HG02623 (cell line): Measurements from ENCODE around the gene TXNDC15.
"Not testable (repeated sequence)": the region's sequence is repeated elsewhere in the genome, so short reads cannot be mapped to it uniquely, and the experiment has no call there.

Source experiments
- ATAC-seq: cut with Tn5 transposase; IDR thresholded peaks from one replicate; pipeline ENCODE4 v1.9.1; 2021; ENCODE audit warnings: moderate library complexity; ENCODE audit not compliant: unreplicated experiment

Gene TXNDC15, protein sequence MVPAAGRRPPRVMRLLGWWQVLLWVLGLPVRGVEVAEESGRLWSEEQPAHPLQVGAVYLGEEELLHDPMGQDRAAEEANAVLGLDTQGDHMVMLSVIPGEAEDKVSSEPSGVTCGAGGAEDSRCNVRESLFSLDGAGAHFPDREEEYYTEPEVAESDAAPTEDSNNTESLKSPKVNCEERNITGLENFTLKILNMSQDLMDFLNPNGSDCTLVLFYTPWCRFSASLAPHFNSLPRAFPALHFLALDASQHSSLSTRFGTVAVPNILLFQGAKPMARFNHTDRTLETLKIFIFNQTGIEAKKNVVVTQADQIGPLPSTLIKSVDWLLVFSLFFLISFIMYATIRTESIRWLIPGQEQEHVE

DNA sequence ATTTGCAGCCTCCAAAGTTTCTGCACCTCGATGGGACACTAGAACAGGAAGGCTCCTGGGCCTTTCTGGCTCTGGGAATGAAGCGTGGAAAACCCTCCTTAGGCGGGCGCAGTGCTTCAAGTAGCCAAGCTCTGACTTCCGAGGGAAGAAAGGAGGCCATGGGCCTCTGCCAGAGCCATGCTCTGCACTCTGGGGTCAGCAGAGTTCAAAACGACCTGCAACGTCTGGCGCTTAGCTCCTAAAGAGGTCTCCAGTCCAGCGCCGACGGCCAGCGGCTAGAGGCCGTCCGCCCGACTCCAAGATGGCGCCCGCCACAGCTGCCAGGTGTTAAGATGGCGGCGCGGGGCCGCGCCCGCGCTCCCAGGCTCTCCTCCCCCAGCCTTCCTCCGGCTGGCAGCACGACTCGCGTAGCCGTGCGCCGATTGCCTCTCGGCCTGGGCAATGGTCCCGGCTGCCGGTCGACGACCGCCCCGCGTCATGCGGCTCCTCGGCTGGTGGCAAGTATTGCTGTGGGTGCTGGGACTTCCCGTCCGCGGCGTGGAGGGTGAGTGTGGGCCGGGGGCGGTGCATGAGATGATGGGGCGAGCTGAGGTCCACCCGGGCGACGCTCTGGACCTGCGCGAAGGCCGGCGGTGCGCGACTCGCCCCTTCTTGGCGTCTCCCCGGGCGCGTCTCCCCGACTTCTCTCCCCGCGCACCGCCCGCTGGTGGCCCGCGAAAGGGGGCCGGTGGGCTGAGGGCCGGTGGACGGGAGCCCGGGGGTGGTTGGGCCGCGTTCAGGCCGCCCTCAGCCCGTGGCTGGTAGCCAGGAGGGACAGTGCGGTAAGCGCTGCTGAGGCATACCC lies at the start of gene TXNDC15:
TSS of gene TXNDC15 (plus strand) at position 385 of the 844 bp plus-strand sequence. CDS start at position 442, 57 bp downstream.
- peak; percentile 71 for ATAC-seq

- no peak for ATAC-seq
Observed at GRCh38 chr5:134824681-134825080, 49.5 kb upstream of the TXNDC15 start.

DNA sequence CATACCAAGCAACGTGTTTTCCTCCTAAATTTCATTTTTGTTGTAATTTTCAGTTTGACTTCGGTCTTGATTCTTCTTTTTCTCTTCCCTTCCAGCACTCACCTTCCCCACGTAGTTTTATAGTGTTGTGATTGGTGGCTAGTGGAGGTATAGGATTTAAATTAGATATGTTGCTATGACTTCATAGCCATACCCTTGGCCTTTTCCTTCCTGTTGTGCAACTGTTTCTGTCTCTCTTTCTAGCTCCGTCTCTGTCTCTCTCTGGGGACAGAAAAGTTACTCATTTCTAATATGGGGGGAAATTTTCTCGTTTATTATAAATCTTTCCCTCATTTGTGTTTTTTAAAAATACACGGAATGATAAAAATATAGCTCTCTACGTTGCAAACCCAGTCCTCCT lies 49.0 kb upstream of the TXNDC15 start:
- no peak for ATAC-seq

GRCh38 chr5:134833340-134834032 lies 40.7 kb upstream of the TXNDC15 start:
- ATAC-seq: no peak

GRCh38 chr5:134835623-134836022 lies 38.5 kb upstream of the TXNDC15 start:
- ATAC-seq: no peak

DNA sequence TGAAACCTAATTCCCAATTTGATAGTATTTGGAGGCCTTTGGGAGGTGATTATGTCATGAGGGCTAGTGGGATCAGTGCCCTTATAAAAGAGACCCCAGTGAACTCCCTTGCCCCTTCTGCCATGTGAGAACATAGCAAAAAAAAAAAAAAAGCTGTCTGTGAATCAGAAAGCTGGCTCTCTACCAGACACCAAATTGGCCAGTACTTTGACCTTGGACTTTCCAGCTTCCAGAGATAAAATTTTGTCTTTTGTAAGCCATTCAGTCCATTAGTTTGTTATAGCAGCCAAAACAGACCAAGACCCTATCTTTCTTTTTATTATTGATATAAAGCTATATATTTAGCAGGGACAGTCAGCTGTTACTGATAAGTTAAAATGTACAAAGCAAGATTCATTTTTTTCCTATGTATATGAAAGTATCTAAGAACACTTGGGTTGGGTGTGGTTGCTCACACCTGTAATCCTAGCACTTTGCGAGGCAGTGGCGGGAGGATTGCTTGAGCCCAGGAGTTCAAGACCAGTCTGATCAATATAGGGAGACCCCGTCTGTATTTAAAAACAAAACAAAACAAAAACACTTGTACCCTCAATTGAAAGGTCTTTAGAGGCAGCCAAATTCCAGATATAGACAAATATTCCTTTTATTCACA lies 36.5 kb upstream of the TXNDC15 start:
- no peak for ATAC-seq

GRCh38 chr5:134838361-134838760 lies 35.8 kb upstream of the TXNDC15 start:
- ATAC-seq: not testable (repeated sequence)

GRCh38 chr5:134840811-134841210 lies 33.4 kb upstream of the TXNDC15 start:
- no peak for ATAC-seq

GRCh38 chr5:134844252-134844651 lies 29.9 kb upstream of the TXNDC15 start:
- ATAC-seq: no peak

DNA sequence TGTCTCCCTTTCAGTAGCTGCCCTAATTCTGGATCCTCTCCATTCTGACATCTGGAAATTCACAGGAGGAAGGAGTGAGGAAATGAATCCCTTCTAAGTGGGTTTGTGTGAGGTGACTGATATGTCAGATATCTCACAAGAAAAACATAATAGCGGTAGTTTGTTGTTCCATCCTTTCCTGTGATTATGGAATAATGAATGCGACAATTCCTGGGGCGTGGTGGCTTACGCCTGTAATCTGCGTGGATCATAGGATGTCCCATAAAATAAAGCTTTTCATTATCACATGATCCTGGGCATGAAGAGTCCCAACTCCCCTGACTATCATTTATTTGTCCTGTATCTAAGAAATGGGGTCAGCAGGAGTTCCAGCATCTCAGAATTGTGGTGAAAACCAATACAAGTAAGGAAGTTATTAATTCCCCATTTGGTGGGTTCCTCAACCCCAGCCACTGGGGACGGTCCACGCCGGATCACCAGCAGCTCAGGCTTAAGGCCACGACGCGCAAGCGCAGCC lies 28.8 kb upstream of the TXNDC15 start:
- no peak for ATAC-seq

DNA sequence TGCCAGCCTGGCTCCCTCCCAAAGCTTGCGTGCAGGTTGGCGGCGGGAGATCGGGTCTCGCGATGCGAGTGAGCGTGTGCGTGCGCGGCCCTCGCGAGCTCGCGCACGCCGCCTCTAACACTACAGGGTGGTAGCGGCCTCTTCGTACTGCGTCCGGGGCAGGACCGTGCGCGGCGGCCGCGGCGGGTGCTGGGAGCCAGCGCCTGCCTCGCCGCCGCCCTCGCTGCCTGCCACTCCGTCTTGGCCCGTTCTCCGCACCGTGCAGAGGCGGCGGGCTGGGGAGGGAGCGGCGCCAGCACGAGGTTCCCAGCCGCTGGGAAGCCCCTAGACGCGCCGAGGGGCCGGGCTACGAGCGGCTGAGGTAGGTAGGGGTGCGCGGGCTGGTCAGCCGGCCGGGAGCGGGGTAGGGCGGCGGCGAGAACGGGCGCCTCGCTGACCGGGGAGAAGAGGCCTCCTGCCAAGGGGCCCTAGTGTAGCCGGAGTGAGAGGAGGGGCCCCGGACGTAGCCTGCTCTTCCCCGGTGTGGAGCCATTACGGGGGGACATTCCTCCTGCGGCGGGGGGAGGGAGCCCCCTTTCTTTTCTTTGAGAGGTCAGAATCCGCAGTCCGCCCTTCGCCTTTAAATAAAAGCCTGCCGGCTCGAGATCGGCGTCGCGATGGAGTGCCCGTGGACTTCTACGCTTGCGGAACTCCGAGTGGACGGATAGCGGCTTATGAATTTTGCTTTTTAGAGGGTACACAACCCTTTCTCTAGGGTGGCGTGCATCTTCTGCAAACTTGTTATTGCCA lies 28.1 kb upstream of the TXNDC15 start, which contains the start of gene C5orf24:
TSS of gene C5orf24 (plus strand) at position 117 of the 789 bp plus-strand sequence. CDS start 8,933 bp downstream, outside the sequence.
- ATAC-seq: peak; percentile 91

- ATAC-seq: peak; percentile 7
Observed at GRCh38 chr5:134846641-134846960, 27.6 kb upstream of the TXNDC15 start.

GRCh38 chr5:134849434-134849933 lies 24.7 kb upstream of the TXNDC15 start:
- ATAC-seq: not testable (repeated sequence)

- no peak for ATAC-seq
Observed at GRCh38 chr5:134851307-134851923, 22.8 kb upstream of the TXNDC15 start.

GRCh38 chr5:134856465-134856864 lies 17.7 kb upstream of the TXNDC15 start:
- not testable (repeated sequence) for ATAC-seq

DNA sequence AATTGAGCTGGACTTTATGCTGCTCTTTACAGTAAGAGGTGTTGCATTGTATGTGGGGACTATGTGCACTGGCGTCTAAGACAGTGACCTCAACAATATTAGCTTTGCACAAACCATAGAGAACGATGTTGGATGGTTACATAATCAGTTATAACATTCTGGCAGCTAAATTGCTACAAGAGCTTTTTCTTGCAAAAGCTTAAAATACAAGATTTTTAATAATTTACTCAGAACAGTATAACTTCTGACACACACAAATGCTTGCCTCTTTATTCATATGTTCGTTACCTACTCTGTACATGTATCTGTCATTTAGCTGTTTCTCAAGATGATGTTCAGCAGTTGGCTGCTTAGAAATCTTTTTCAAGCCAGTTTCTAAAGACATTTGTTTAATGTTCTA lies 16.8 kb upstream of the TXNDC15 start:
- ATAC-seq: no peak

DNA sequence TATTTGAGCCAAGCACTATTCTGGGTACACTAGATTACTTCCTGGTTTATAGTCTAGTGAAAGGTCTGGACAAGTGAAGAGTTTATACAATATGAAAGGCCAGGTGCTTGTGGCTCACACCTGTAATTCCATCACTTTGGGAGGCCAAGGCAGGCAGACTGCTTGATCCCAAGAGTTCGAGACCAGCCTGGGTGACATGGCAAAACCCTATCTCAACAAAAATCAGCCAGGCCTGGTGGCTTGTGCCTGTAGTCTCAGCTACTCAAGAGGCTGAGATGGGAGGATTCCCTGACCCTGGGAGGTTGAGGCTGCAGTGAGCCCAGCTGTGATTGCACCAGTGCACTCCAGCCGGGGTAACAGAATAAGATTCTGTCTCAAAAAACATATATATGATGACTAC lies 9.5 kb upstream of the TXNDC15 start:
- no peak for ATAC-seq

- no peak for ATAC-seq
Observed at GRCh38 chr5:134873494-134873893, 677 bp upstream of the TXNDC15 start.
